ENCODE measurements around the gene IFITM1. TPM values are rescaled to one million over a fixed set of nuclear protein-coding genes. Genes with fewer than 3 reads are reported as not detected.
A peak's percentile ranks its signal among the peaks of the same experiment; 100 is the strongest.
"Not testable (repeated sequence)": the region's sequence is repeated elsewhere in the genome, so short reads cannot be mapped to it uniquely, and the experiment has no call there.

Gene IFITM1
- total RNA-seq, result 10 to 100 TPM in 5 of 6 donors, 1 to 10 TPM in 1; 10.0 to 45.2 (median 18.9) TPM
- 10 to 100 TPM; 40.7 to 54.5 TPM for polyA plus RNA-seq

DNA sequence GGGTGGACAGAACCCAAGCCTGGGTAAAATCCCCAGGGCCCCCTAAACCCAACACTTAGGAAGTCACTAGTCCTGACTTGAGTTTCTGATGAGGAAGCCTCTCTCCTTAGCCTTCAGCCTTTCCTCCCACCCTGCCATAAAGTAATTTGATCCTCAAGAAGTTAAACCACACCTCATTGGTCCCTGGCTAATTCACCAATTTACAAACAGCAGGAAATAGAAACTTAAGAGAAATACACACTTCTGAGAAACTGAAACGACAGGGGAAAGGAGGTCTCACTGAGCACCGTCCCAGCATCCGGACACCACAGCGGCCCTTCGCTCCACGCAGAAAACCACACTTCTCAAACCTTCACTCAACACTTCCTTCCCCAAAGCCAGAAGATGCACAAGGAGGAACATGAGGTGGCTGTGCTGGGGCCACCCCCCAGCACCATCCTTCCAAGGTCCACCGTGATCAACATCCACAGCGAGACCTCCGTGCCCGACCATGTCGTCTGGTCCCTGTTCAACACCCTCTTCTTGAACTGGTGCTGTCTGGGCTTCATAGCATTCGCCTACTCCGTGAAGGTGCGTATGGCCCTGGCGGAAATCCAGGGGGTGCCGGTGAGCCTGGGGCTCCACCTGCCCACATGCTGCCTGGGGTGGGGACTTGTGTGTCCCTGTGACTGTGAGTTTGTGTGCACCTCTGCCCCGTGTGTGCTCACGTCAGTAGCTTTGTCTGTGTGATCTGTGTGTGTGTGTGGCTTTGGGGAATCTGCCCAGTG is at the start of gene IFITM1:
Gene IFITM1, plus strand, starts transcription at position 254 of the 767 bp plus-strand sequence. Its CDS starts 131 bp downstream, at position 385.
- H3K36me3 ChIP-seq, result no peaks in the 10 kb centered on the region
- peak within 1 kb of the TSS in 2 of 4 donors; percentile 31 to 47 for H3K27ac ChIP-seq
- DNase-seq, result peak in 2 of 6 donors; percentile 21 to 52
- H3K27me3 ChIP-seq, result no peaks in the 10 kb centered on the region
- H3K4me3 ChIP-seq, result peak within 1 kb of the TSS in 2 of 4 donors; percentile 26 to 41
- ATAC-seq, result no peak
- FAIRE-seq, result no peak
- intact Hi-C loops (cut with DNase I), result no loop called here
- 63 to 68% methylated on average over 18 of the region's 18 CpGs for WGBS, 2 donors
- peaks cover 0 to 5% (median 3%) of the 10 kb centered on the region in 3 donors for H3K4me1 ChIP-seq
- H3K9me3 ChIP-seq, result no peaks in the 10 kb centered on the region
- TF ChIP-seq, protein P1, sequence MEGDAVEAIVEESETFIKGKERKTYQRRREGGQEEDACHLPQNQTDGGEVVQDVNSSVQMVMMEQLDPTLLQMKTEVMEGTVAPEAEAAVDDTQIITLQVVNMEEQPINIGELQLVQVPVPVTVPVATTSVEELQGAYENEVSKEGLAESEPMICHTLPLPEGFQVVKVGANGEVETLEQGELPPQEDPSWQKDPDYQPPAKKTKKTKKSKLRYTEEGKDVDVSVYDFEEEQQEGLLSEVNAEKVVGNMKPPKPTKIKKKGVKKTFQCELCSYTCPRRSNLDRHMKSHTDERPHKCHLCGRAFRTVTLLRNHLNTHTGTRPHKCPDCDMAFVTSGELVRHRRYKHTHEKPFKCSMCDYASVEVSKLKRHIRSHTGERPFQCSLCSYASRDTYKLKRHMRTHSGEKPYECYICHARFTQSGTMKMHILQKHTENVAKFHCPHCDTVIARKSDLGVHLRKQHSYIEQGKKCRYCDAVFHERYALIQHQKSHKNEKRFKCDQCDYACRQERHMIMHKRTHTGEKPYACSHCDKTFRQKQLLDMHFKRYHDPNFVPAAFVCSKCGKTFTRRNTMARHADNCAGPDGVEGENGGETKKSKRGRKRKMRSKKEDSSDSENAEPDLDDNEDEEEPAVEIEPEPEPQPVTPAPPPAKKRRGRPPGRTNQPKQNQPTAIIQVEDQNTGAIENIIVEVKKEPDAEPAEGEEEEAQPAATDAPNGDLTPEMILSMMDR (IDR thresholded peaks at IDR 0.05), result no peak

DNA sequence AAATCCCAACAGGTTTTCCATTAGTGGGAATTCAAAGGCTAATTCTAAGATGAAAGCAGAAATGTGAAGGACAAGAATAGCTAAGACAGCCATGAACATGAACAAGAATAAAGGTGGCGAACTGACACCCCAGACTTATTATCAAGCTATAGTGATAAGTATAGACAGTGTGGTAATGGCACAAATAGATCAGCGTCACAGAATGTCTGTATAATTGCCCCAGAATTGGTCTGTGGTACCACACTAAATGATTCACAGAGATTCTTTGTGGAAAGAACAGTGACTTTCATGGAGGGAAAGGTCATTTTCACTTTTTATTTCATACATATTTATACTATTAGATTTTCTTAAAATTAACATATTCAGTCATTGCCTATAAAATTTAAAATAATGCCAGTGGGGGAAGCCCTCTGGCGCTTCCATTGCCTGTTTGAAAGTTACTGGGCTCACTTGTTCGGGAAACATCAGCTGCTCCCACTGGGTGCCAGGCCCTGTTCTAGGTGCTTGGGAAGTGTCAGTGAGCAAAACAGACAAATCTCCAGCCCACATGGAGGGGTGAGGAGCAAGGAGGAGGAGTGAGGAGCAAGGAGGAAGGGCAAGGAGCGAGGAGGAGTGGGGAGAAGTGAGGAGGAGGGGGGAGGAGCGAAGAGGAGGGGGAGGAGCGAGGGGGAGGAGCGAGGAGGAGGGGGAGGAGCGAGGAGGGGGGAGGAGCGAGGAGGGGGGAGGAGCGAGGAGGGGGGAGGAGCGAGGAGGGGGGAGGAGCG is 47.0 kb upstream of the IFITM1 start:
- ATAC-seq, result peak in 1 of 4 donors; percentile 10
- H3K27me3 ChIP-seq, result no peaks in the 10 kb centered on the region
- no peak overlapping the region for H3K27ac ChIP-seq
- peak in 1 of 6 donors; percentile 40 for DNase-seq
- TF ChIP-seq, protein P1 (IDR thresholded peaks at IDR 0.05), result no peak
- WGBS, 2 donors, result 90 to 91% methylated on average over 4 to 5 of the region's 13 CpGs
- FAIRE-seq, result no peak
- no peak overlapping the region for H3K4me3 ChIP-seq
- intact Hi-C loops (cut with DNase I), result no loop called here
- no peaks in the 10 kb centered on the region for H3K4me1 ChIP-seq
- no peaks in the 10 kb centered on the region for H3K9me3 ChIP-seq
- H3K36me3 ChIP-seq, result no peaks in the 10 kb centered on the region

DNA sequence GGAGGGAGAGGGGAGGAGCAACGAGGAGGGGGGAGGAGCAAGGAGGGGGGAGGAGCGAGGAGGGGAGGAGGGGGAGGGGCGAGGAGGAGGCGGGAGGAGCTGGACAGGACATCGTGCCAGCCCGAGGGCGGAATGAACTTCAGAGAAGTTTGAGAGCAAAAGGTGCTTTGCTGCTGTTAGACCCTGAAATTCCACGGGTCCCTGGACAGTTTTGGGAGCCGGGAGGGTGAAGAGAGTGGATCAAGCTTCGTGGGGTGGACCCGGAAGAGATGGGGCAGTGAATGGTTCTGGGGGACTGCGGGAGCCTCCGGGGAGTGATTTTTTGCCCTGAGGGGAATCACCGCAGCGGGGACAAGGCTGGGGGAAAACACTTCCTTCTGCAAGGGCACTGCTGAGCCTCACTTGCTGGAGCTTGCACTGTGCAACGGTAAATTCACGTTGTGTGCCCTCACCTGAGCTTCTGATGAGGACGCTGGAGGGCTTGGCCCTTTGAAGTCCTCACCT is 46.3 kb upstream of the IFITM1 start:
- whole genome bisulfite sequencing, 2 donors, result 61 to 67% methylated on average over 14 to 17 of the region's 18 CpGs
- intact Hi-C loops (cut with DNase I), result no loop called here
- Histone ChIP-seq H3K27me3 (no peaks in the 10 kb centered on the region), H3K36me3 (no peaks in the 10 kb centered on the region), H3K9me3 (no peaks in the 10 kb centered on the region), H3K27ac (peak overlapping the region in 2 of 4 donors; percentile 43 to 56), H3K4me1 (no peaks in the 10 kb centered on the region), H3K4me3 (peak overlapping the region in 1 of 4 donors; percentile 12)
- no peak for FAIRE-seq
- peak in 1 of 6 donors; percentile 51 for DNase-seq
- ATAC-seq, result peak in 3 of 4 donors; percentile 23 to 51 (median 51)
- TF ChIP-seq, protein P1 (IDR thresholded peaks at IDR 0.05), result no peak

DNA sequence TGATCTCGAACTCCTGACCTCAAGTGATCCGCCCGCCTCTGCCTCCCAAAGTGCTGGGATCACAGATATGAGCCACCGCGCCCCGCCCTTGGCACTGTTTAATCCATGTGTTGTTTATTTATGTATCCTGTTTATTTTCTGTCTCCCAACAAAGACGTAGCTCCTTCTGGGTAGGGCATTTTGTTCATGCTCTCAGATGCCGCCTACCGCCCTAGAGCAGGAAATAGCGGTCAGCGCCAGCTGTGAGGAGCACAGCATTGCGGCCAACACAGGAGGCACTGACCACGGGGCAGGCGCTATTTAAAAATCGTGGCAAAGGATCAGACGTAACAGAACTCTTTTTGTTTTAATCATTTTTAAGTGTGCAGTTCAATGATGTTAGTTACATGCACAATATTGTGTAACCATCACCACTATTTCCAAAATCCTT is 45.1 kb upstream of the IFITM1 start:
- Histone ChIP-seq H3K27ac (peak overlapping the region in 3 of 4 donors; percentile 16 to 56 (median 43)), H3K4me3 (peak overlapping the region in 1 of 4 donors; percentile 7)
- WGBS, 2 donors, result 52 to 57% methylated on average over 15 to 16 of the region's 16 CpGs
- H3K4me1 ChIP-seq; H3K27me3 ChIP-seq; intact Hi-C loops (cut with DNase I); H3K36me3 ChIP-seq; H3K9me3 ChIP-seq; FAIRE-seq: not testable (repeated sequence)
- ATAC-seq (peak in 3 of 4 donors; percentile 63 to 85 (median 82)), DNase-seq (peak in 1 of 6 donors; percentile 54)
